ENCODE measurements around the gene XRRA1.
A peak's percentile ranks its signal among the peaks of the same experiment; 100 is the strongest.

Gene XRRA1

DNA sequence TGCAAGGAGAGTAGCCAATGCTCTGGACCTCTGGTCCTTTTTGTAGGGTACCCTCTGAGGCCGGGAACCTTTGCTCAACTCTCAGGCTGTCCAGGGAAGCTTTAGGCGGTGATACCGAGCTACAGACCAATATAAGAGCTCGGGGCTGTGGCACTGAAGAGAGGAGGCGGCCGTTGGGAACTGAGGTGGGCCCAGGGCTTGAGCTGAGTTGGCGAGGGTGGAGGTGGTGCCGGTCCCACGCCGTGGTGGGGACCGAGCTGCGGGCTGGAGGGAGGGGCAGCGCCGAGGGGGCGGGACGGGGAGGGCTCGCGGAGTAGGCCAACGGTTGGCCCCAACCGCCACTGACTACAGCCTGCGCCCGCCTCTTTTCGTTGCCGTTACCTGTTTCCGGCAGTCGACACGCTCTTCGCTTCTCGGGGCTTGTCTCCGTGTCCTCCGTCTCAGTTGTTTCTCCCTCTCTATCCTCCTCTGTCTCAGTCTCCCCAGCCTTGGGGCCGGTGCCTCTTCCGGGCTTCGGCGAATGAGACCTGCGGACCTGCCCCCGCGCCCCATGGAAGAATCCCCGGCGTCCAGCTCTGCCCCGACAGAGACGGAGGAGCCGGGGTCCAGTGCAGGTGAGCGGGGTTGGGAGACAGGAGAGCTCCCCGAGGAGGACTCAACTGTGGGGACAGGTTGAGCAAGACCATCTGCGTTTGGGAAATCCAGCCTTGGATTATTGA, 39.8 kb upstream of the XRRA1 start, which contains the start of gene NEU3 (continued):
- TF ChIP-seq, protein P1, sequence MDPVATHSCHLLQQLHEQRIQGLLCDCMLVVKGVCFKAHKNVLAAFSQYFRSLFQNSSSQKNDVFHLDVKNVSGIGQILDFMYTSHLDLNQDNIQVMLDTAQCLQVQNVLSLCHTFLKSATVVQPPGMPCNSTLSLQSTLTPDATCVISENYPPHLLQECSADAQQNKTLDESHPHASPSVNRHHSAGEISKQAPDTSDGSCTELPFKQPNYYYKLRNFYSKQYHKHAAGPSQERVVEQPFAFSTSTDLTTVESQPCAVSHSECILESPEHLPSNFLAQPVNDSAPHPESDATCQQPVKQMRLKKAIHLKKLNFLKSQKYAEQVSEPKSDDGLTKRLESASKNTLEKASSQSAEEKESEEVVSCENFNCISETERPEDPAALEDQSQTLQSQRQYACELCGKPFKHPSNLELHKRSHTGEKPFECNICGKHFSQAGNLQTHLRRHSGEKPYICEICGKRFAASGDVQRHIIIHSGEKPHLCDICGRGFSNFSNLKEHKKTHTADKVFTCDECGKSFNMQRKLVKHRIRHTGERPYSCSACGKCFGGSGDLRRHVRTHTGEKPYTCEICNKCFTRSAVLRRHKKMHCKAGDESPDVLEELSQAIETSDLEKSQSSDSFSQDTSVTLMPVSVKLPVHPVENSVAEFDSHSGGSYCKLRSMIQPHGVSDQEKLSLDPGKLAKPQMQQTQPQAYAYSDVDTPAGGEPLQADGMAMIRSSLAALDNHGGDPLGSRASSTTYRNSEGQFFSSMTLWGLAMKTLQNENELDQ (tag by site-specific recombination; IDR thresholded peaks at IDR 0.05; ENCODE audit: low read depth) = no peak
- TF ChIP-seq, protein P2, sequence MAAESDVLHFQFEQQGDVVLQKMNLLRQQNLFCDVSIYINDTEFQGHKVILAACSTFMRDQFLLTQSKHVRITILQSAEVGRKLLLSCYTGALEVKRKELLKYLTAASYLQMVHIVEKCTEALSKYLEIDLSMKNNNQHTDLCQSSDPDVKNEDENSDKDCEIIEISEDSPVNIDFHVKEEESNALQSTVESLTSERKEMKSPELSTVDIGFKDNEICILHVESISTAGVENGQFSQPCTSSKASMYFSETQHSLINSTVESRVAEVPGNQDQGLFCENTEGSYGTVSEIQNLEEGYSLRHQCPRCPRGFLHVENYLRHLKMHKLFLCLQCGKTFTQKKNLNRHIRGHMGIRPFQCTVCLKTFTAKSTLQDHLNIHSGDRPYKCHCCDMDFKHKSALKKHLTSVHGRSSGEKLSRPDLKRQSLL (tag by site-specific recombination; IDR thresholded peaks at IDR 0.05) = no peak
- no peak for TF ChIP-seq ZNF530 (tag by site-specific recombination; IDR thresholded peaks at IDR 0.05; ENCODE audit: low read depth)
- TF ChIP-seq, protein P3, sequence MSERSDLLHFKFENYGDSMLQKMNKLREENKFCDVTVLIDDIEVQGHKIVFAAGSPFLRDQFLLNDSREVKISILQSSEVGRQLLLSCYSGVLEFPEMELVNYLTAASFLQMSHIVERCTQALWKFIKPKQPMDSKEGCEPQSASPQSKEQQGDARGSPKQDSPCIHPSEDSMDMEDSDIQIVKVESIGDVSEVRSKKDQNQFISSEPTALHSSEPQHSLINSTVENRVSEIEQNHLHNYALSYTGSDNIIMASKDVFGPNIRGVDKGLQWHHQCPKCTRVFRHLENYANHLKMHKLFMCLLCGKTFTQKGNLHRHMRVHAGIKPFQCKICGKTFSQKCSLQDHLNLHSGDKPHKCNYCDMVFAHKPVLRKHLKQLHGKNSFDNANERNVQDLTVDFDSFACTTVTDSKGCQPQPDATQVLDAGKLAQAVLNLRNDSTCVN (tag by site-specific recombination; optimal IDR thresholded peaks at IDR 0.05) = peak; percentile 7
- peak; percentile 47 for TF ChIP-seq ZNF335 (tag by site-specific recombination; conservative IDR thresholded peaks at IDR 0.05)
- TF ChIP-seq, protein P4, sequence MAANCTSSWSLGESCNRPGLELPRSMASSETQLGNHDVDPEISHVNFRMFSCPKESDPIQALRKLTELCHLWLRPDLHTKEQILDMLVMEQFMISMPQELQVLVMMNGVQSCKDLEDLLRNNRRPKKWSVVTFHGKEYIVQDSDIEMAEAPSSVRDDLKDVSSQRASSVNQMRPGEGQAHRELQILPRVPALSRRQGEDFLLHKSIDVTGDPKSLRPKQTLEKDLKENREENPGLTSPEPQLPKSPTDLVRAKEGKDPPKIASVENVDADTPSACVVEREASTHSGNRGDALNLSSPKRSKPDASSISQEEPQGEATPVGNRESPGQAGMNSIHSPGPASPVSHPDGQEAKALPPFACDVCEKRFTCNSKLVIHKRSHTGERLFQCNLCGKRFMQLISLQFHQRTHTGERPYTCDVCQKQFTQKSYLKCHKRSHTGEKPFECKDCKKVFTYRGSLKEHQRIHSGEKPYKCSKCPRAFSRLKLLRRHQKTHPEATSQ (tag by site-specific recombination; IDR thresholded peaks at IDR 0.05) = no peak
- TF ChIP-seq IKZF3 (tag by site-specific recombination; IDR thresholded peaks at IDR 0.05) = no peak
- TF ChIP-seq, protein P5, sequence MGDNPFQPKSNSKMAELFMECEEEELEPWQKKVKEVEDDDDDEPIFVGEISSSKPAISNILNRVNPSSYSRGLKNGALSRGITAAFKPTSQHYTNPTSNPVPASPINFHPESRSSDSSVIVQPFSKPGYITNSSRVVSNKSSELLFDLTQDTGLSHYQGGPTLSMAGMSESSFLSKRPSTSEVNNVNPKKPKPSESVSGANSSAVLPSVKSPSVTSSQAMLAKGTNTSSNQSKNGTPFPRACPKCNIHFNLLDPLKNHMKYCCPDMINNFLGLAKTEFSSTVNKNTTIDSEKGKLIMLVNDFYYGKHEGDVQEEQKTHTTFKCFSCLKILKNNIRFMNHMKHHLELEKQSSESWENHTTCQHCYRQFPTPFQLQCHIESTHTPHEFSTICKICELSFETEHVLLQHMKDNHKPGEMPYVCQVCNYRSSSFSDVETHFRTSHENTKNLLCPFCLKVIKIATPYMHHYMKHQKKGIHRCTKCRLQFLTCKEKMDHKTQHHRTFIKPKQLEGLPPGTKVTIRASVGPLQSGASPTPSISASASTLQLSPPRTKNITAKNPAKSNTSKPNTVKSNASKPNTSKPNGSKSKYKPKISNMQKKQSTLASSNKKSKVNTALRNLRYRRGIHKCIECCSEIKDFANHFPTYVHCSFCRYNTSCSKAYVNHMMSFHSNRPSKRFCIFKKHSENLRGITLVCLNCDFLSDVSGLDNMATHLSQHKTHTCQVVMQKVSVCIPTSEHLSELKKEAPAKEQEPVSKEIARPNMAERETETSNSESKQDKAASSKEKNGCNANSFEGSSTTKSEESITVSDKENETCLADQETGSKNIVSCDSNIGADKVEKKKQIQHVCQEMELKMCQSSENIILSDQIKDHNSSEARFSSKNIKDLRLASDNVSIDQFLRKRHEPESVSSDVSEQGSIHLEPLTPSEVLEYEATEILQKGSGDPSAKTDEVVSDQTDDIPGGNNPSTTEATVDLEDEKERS (tag by site-specific recombination; IDR thresholded peaks at IDR 0.05) = no peak
- no peak for TF ChIP-seq ZNF121 (tag by site-specific recombination; IDR thresholded peaks at IDR 0.05)
- no peak for TF ChIP-seq YY1 (tag by site-specific recombination; IDR thresholded peaks at IDR 0.05)
- no peak for TF ChIP-seq ZNF560 (tag by site-specific recombination; IDR thresholded peaks at IDR 0.05; ENCODE audit: borderline replicate concordance)
- no peak for TF ChIP-seq ZNF214 (tag by site-specific recombination; IDR thresholded peaks at IDR 0.05; ENCODE audit: borderline replicate concordance)
- TF ChIP-seq KLF10 (tag by site-specific recombination; IDR thresholded peaks at IDR 0.05) = no peak
- no peak for TF ChIP-seq TCF7L2 (IDR thresholded peaks at IDR 0.05; ENCODE audit: borderline replicate concordance, low read depth, low read length)
- no peak for TF ChIP-seq ZNF221 (tag by site-specific recombination; IDR thresholded peaks at IDR 0.05; ENCODE audit: borderline replicate concordance)
- TF ChIP-seq ZNF140 (tag by site-specific recombination; IDR thresholded peaks at IDR 0.05) = no peak
- TF ChIP-seq KLF8 (tag by site-specific recombination; IDR thresholded peaks at IDR 0.05) = no peak; the same call in 1 of the 2 replicates
- no peak for TF ChIP-seq ZFP37 (tag by site-specific recombination; IDR thresholded peaks at IDR 0.05)
- no peak for TF ChIP-seq SCRT1 (tag by site-specific recombination; IDR thresholded peaks at IDR 0.05; ENCODE audit: borderline replicate concordance)
- TF ChIP-seq GLIS2 (tag by site-specific recombination; IDR thresholded peaks at IDR 0.05) = peak; percentile 36; the same call in 1 of the 2 replicates
- no peak for TF ChIP-seq FEZF1 (tag by site-specific recombination; IDR thresholded peaks at IDR 0.05)
- TF ChIP-seq ZNF133 (tag by site-specific recombination; IDR thresholded peaks at IDR 0.05) = no peak
- TF ChIP-seq ZNF404 (tag by site-specific recombination; IDR thresholded peaks at IDR 0.05) = no peak
- TF ChIP-seq, protein P6, sequence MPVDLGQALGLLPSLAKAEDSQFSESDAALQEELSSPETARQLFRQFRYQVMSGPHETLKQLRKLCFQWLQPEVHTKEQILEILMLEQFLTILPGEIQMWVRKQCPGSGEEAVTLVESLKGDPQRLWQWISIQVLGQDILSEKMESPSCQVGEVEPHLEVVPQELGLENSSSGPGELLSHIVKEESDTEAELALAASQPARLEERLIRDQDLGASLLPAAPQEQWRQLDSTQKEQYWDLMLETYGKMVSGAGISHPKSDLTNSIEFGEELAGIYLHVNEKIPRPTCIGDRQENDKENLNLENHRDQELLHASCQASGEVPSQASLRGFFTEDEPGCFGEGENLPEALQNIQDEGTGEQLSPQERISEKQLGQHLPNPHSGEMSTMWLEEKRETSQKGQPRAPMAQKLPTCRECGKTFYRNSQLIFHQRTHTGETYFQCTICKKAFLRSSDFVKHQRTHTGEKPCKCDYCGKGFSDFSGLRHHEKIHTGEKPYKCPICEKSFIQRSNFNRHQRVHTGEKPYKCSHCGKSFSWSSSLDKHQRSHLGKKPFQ (tag by site-specific recombination; IDR thresholded peaks at IDR 0.05) = no peak
- TF ChIP-seq, protein P7, sequence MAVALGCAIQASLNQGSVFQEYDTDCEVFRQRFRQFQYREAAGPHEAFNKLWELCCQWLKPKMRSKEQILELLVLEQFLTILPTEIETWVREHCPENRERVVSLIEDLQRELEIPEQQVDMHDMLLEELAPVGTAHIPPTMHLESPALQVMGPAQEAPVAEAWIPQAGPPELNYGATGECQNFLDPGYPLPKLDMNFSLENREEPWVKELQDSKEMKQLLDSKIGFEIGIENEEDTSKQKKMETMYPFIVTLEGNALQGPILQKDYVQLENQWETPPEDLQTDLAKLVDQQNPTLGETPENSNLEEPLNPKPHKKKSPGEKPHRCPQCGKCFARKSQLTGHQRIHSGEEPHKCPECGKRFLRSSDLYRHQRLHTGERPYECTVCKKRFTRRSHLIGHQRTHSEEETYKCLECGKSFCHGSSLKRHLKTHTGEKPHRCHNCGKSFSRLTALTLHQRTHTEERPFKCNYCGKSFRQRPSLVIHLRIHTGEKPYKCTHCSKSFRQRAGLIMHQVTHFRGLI (tag by site-specific recombination; IDR thresholded peaks at IDR 0.05) = no peak; the same call in 1 of the 2 replicates
- no peak for TF ChIP-seq ZNF514 (tag by site-specific recombination; IDR thresholded peaks at IDR 0.05)
- no peak for TF ChIP-seq MYNN (tag by site-specific recombination; IDR thresholded peaks at IDR 0.05; ENCODE audit: borderline replicate concordance)
- TF ChIP-seq ZNF248 (tag by site-specific recombination; IDR thresholded peaks at IDR 0.05) = no peak

Data from HEK293 (cell line).